HCT116 (cell line): ENCODE measurements around the gene TEX12. TPM values are rescaled to one million over a fixed set of nuclear protein-coding genes. Genes with fewer than 3 reads are reported as not detected.
A peak's percentile ranks its signal among the peaks of the same experiment; 100 is the strongest.

Experiments used
- ATAC-seq: fragments of 200-7000 bp; cut with Tn5 transposase; 2 replicates; pipeline ENCODE4 v1.9.1; 2020; ENCODE audit warnings: mild to moderate bottlenecking, moderate library complexity
- BruUV-seq: library from RNA; stranded (reverse); fragments of 400-500 nt; replicated peaks from 2 replicates; lab custom pipeline; 2021; lab: Mats Ljungman, UMichigan
- CTCF ChIA-PET: fragments of 300-600 bp; sonication (Branson Sonifier 250); formaldehyde crosslinking; loops from one replicate; lab custom pipeline; 2021; ENCODE audit warnings: antibody characterized with exemption; lab: Charles Lee
- POLR2A ChIA-PET: fragments of 300-600, 350-600 bp; sonication (Branson Sonifier 250); formaldehyde crosslinking; loops from one replicate; lab custom pipeline; 2021; ENCODE audit warnings: antibody characterized with exemption; lab: Charles Lee
- RAD21 ChIA-PET, 2 experiments: fragments of 300-600 bp; sonication (Branson Sonifier 250); formaldehyde crosslinking; loops; one replicate each; lab custom pipeline; 2023; ENCODE audit warnings: low total read pairs in 2 of 2; ENCODE audit not compliant: uncharacterized antibody in 2 of 2, unreplicated experiment in 2 of 2, low non-redundant PET in 1 of 2; lab: Charles Lee
- DNase-seq: peaks from one replicate; pipeline ENCODE4 v3.0.0-alpha.2; 2010; ENCODE audit warnings: low read depth, low spot score
- H2AFZ ChIP-seq: fragments of 200-600 bp; shearing (Covaris generic), sonication (generic); 2 replicates; pipeline ENCODE4 v1.6.1; 2017; ENCODE audit warnings: low read depth, mixed run types, mixed read lengths, antibody characterized with exemption, low read length; ENCODE audit not compliant: poor library complexity, severe bottlenecking
- H3K27ac ChIP-seq: 2 replicates; pipeline ENCODE4 v1.5.1; 2012; ENCODE audit warnings: low read depth, low read length
- H3K27me3 ChIP-seq: fragments of 200-600 bp; sonication (generic); 2 replicates; pipeline ENCODE4 v1.6.1; 2016; ENCODE audit warnings: mixed run types, low read length, mixed read lengths; ENCODE audit not compliant: insufficient read depth
- H3K36me3 ChIP-seq, 2 experiments: fragments of 200-500 bp in 1 of 2; fragments of 200-600 bp in 1 of 2; sonication (Bioruptor generic) in 1 of 2; sonication (generic) in 1 of 2; 2 replicates each; pipeline versions ENCODE4 v1.5.1 to v1.6.1; 2014 to 2016; ENCODE audit warnings: low read length in 2 of 2, inconsistent platforms in 1 of 2, mixed read lengths in 1 of 2, mixed run types in 1 of 2; ENCODE audit not compliant: insufficient read depth in 2 of 2, control insufficient read depth in 1 of 2
- H3K4me1 ChIP-seq, 2 experiments: fragments of 200-600 bp in 1 of 2; sonication (generic) in 1 of 2; 2 replicates each; pipeline versions ENCODE4 v1.5.1 to v1.6.1; 2012 to 2017; ENCODE audit warnings: low read length in 2 of 2, inconsistent platforms in 1 of 2, mild to moderate bottlenecking in 1 of 2, mixed read lengths in 1 of 2, mixed run types in 1 of 2, moderate library complexity in 1 of 2; ENCODE audit not compliant: insufficient read depth in 2 of 2, control insufficient read depth in 1 of 2
- H3K4me2 ChIP-seq: fragments of 200-600 bp; sonication (generic); 2 replicates; pipeline ENCODE4 v1.6.1; 2017; ENCODE audit warnings: mixed run types, low read length, mixed read lengths
- H3K4me3 ChIP-seq, 2 experiments: fragments of 200-600 bp in 1 of 2; sonication (generic) in 1 of 2; replicated peaks in 1 of 2; 2 replicates each; pipeline ENCODE4 v1.5.1; 2011 to 2016; ENCODE audit warnings: low read length in 2 of 2, control low read depth in 1 of 2, low read depth in 1 of 2, mild to moderate bottlenecking in 1 of 2, mixed read lengths in 1 of 2, mixed run types in 1 of 2
- H3K79me2 ChIP-seq: fragments of 200-600 bp; sonication (generic); 2 replicates; pipeline ENCODE4 v1.6.1; 2017; ENCODE audit warnings: mild to moderate bottlenecking, mixed run types, low read length, moderate library complexity, mixed read lengths; ENCODE audit not compliant: insufficient read depth
- H3K9ac ChIP-seq: fragments of 200-600 bp; sonication (generic); 2 replicates; pipeline ENCODE4 v1.6.1; 2016; ENCODE audit warnings: low read length, mixed read lengths
- H3K9me2 ChIP-seq: fragments of 200-600 bp; sonication (generic), shearing (Covaris generic); 2 replicates; pipeline ENCODE4 v1.6.1; 2017; ENCODE audit warnings: mixed run types, mild to moderate bottlenecking, moderate library complexity; ENCODE audit not compliant: insufficient read depth
- H3K9me3 ChIP-seq, 2 experiments: fragments of 200-500 bp in 1 of 2; fragments of 200-600 bp in 1 of 2; sonication (Bioruptor generic) in 1 of 2; sonication (generic) in 1 of 2; 2 replicates each; pipeline ENCODE4 v1.6.1; 2014 to 2017; ENCODE audit warnings: low read length in 2 of 2, mixed read lengths in 2 of 2, inconsistent platforms in 1 of 2, low read depth in 1 of 2, mild to moderate bottlenecking in 1 of 2, mixed run types in 1 of 2, moderate library complexity in 1 of 2; ENCODE audit not compliant: control insufficient read depth in 1 of 2, insufficient read depth in 1 of 2
- H4K20me1 ChIP-seq: fragments of 200-600 bp; sonication (generic), shearing (Covaris generic); 2 replicates; pipeline ENCODE4 v1.6.1; 2017; ENCODE audit warnings: mixed run types, mild to moderate bottlenecking, moderate library complexity; ENCODE audit not compliant: insufficient read depth
- ATF3 ChIP-seq: IDR thresholded peaks from 2 replicates; pipeline ENCODE4 v1.6.1; 2012
- CEBPB ChIP-seq: IDR thresholded peaks from 2 replicates; pipeline ENCODE4 v1.6.1; 2012; ENCODE audit warnings: low read depth
- CTCF ChIP-seq, 3 experiments: fragments of 200-600 bp in 1 of 3; sonication (generic) in 1 of 3; IDR thresholded peaks in 2 of 3; conservative IDR thresholded peaks in 1 of 3; 2 replicates each; pipeline ENCODE4 v1.5.1; 2012 to 2017; ENCODE audit warnings: low read depth in 2 of 3, low read length in 2 of 3, antibody characterized with exemption in 1 of 3, borderline replicate concordance in 1 of 3, control low read depth in 1 of 3, mild to moderate bottlenecking in 1 of 3, mixed read lengths in 1 of 3, mixed run types in 1 of 3, moderate library complexity in 1 of 3; ENCODE audit not compliant: insufficient read depth in 1 of 3
- EZH2 ChIP-seq: fragments of 200-600 bp; sonication (generic); IDR thresholded peaks from 2 replicates; pipeline ENCODE4 v1.6.1; 2017; ENCODE audit warnings: antibody characterized with exemption, mixed run types
- EZH2phosphoT487 ChIP-seq: fragments of 200-600 bp; IDR thresholded peaks from 2 replicates; pipeline ENCODE4 v1.6.1; 2018; ENCODE audit warnings: antibody characterized with exemption, borderline replicate concordance
- FOSL1 ChIP-seq: IDR thresholded peaks from 2 replicates; pipeline ENCODE4 v1.6.1; 2012; ENCODE audit warnings: low read depth
- JUND ChIP-seq: IDR thresholded peaks from 2 replicates; pipeline ENCODE4 v1.6.1; 2012
- POLR2A ChIP-seq: IDR thresholded peaks from 2 replicates; pipeline ENCODE4 v1.7.0; 2011; ENCODE audit warnings: borderline replicate concordance; ENCODE audit not compliant: insufficient read depth, insufficient read length; ENCODE audit errors: extremely low read depth
- POLR2AphosphoS5 ChIP-seq: IDR thresholded peaks from 2 replicates; pipeline ENCODE4 v1.6.1; 2011; ENCODE audit warnings: mild to moderate bottlenecking, low read depth, low read length, moderate library complexity
- RAD21 ChIP-seq: IDR thresholded peaks from 2 replicates; pipeline ENCODE4 v1.6.1; 2012; ENCODE audit warnings: low read depth, mild to moderate bottlenecking
- SRF ChIP-seq: IDR thresholded peaks from 2 replicates; pipeline ENCODE4 v1.6.1; 2012; ENCODE audit warnings: low read depth
- ZNF274 ChIP-seq: fragments of 200-500 bp; sonication (Bioruptor generic); IDR thresholded peaks from 2 replicates; pipeline ENCODE4 v1.6.1; 2014; ENCODE audit warnings: mild to moderate bottlenecking, low read depth, low read length, inconsistent platforms
- intact Hi-C: fragments of 100-400 bp; cut with micrococcal nuclease; formaldehyde crosslinking; loops from 2 replicates; pipeline ENCODE4 v1.10.0; 2022
- total RNA-seq: library from RNA; stranded (reverse); gene quantifications from one replicate; pipeline ENCODE4 v1.2.1, GENCODE V29; 2021; ENCODE audit not compliant: unreplicated experiment

TEX12 gene
- total RNA-seq, 1 experiment from 2014 or later = not detected

GRCh38 chr11:112118176-112118575 lies 49.0 kb upstream of the TEX12 start:
- DNase-seq (no peak), ATAC-seq (no peak)
- ChIA-PET POLR2A (no interaction called here), CTCF (no interaction called here), RAD21 (no interaction called here)
- Histone ChIP-seq H3K4me2 (peak overlapping the region; percentile 25; the same call in 1 of the 2 replicates), H3K9ac (no peak overlapping the region), H4K20me1 (no peaks in the 10 kb centered on the region), H3K4me1 (peaks cover 50 to 73% of the 10 kb centered on the region in 2 experiments), H3K9me2 (no peaks in the 10 kb centered on the region), H3K36me3 (no peaks in the 10 kb centered on the region), H3K9me3 (no peaks in the 10 kb centered on the region), H3K4me3 (no peak overlapping the region), H3K27ac (peak overlapping the region; percentile 93; the same call in 1 of the 2 replicates), H3K79me2 (no peaks in the 10 kb centered on the region), H3K27me3 (no peaks in the 10 kb centered on the region), H2AFZ (no peak overlapping the region)
- TF ChIP-seq POLR2AphosphoS5 = no peak
- TF ChIP-seq FOSL1 = no peak
- TF ChIP-seq POLR2A = no peak
- TF ChIP-seq ZNF274 = no peak
- TF ChIP-seq ATF3 = no peak
- no peak for TF ChIP-seq CTCF (IDR thresholded peaks at IDR 0.05 in 2 of 3, conservative IDR thresholded peaks at IDR 0.05 in 1 of 3; ENCODE audit: borderline replicate concordance in 1 of 3, insufficient read depth in 1 of 3, low read depth in 2 of 3, low read length in 2 of 3)
- no peak for TF ChIP-seq EZH2phosphoT487
- TF ChIP-seq RAD21 = no peak
- TF ChIP-seq JUND = no peak
- TF ChIP-seq CEBPB = no peak
- no peak for TF ChIP-seq EZH2
- TF ChIP-seq SRF = no peak
- intact Hi-C loops = no loop called here
- no TSS peak for BruUV-seq
